Nephron (organoid): Measurements from ENCODE around the gene ASPDH.

Experiments
- H3K27ac Mint-ChIP-seq, 3 experiments: 2 replicates each; pipeline ENCODE4 v1.8.0; 2020; ENCODE audit warnings: mixed read lengths in 3 of 3, mild to moderate bottlenecking in 2 of 3, moderate library complexity in 1 of 3
- H3K27me3 Mint-ChIP-seq: 2 replicates; pipeline ENCODE4 v1.8.0; 2021; ENCODE audit warnings: low read depth, mild to moderate bottlenecking, moderate library complexity, mixed read lengths
- H3K36me3 Mint-ChIP-seq: 2 replicates; pipeline ENCODE4 v1.8.0; 2020; ENCODE audit warnings: low read depth, mixed read lengths
- H3K4me1 Mint-ChIP-seq: 2 replicates; pipeline ENCODE4 v1.8.0; 2020; ENCODE audit warnings: mixed read lengths
- H3K4me3 Mint-ChIP-seq, 3 experiments: 2 replicates each; pipeline ENCODE4 v1.8.0; 2020; ENCODE audit warnings: mild to moderate bottlenecking in 3 of 3, mixed read lengths in 3 of 3, moderate library complexity in 2 of 3
- H3K9me3 Mint-ChIP-seq: 2 replicates; pipeline ENCODE4 v1.8.0; 2020; ENCODE audit warnings: mixed read lengths
- CTCF ChIP-seq, 3 experiments: fragments of 200-600 bp; sonication (generic); IDR thresholded peaks; one replicate each; pipeline ENCODE4 v1.5.0; 2021; ENCODE audit warnings: antibody characterized with exemption in 3 of 3; ENCODE audit not compliant: unreplicated experiment in 3 of 3

The ASPDH gene

GRCh38 chr19:50497022-50497405 lies 16.7 kb downstream of the ASPDH start:
- Mint-ChIP-seq H3K4me3 (no peak overlapping the region), H3K4me1 (peaks cover 9% of the 10 kb centered on the region), H3K27me3 (peaks cover 27% of the 10 kb centered on the region), H3K27ac (no peak overlapping the region), H3K9me3 (no peaks in the 10 kb centered on the region), H3K36me3 (no peaks in the 10 kb centered on the region)
- TF ChIP-seq CTCF (IDR thresholded peaks at IDR 0.05; ENCODE audit: unreplicated experiment in 3 of 3), result no peak

- H3K9me3 Mint-ChIP-seq, result no peaks in the 10 kb centered on the region
- peaks cover 11% of the 10 kb centered on the region for H3K4me1 Mint-ChIP-seq
- H3K27ac Mint-ChIP-seq, result peak overlapping the region in 1 of 3 experiments; percentile 32
- no peaks in the 10 kb centered on the region for H3K36me3 Mint-ChIP-seq
- peaks cover 29% of the 10 kb centered on the region for H3K27me3 Mint-ChIP-seq
- no peak for TF ChIP-seq CTCF (IDR thresholded peaks at IDR 0.05; ENCODE audit: unreplicated experiment in 3 of 3)
- peak overlapping the region; percentile 29 to 89 (median 77) for H3K4me3 Mint-ChIP-seq
Measured at GRCh38 chr19:50496189-50497021, 17.3 kb downstream of the ASPDH start.

- Mint-ChIP-seq H3K9me3 (peaks cover 5% of the 10 kb centered on the region), H3K4me3 (peak overlapping the region; percentile 39 to 89 (median 69)), H3K27me3 (peaks cover 39% of the 10 kb centered on the region), H3K27ac (peak overlapping the region in 2 of 3 experiments; percentile 17 to 42), H3K4me1 (peaks cover 22% of the 10 kb centered on the region), H3K36me3 (peaks cover 3% of the 10 kb centered on the region)
- TF ChIP-seq CTCF (IDR thresholded peaks at IDR 0.05; ENCODE audit: unreplicated experiment in 3 of 3), result no peak
Measured at GRCh38 chr19:50495020-50495531, 18.6 kb downstream of the ASPDH start.

GRCh38 chr19:50494186-50495019 lies 19.3 kb downstream of the ASPDH start:
- Mint-ChIP-seq H3K9me3 (peaks cover 5% of the 10 kb centered on the region), H3K4me3 (peak overlapping the region; percentile 26 to 89 (median 69)), H3K27ac (no peak overlapping the region), H3K36me3 (peaks cover 6% of the 10 kb centered on the region), H3K27me3 (peaks cover 44% of the 10 kb centered on the region), H3K4me1 (peaks cover 28% of the 10 kb centered on the region)
- TF ChIP-seq CTCF (IDR thresholded peaks at IDR 0.05; ENCODE audit: unreplicated experiment in 3 of 3), result no peak

- H3K36me3 Mint-ChIP-seq, result peaks cover 6% of the 10 kb centered on the region
- peaks cover 55% of the 10 kb centered on the region for H3K27me3 Mint-ChIP-seq
- H3K4me1 Mint-ChIP-seq, result peaks cover 40% of the 10 kb centered on the region
- H3K9me3 Mint-ChIP-seq, result peaks cover 5% of the 10 kb centered on the region
- no peak overlapping the region for H3K27ac Mint-ChIP-seq
- no peak for TF ChIP-seq CTCF (IDR thresholded peaks at IDR 0.05; ENCODE audit: unreplicated experiment in 3 of 3)
- H3K4me3 Mint-ChIP-seq, result peak overlapping the region in 1 of 3 experiments; percentile 89
Measured at GRCh38 chr19:50493171-50493570, 20.5 kb downstream of the ASPDH start.
